ENCODE data around the gene NOC4L. TPM values are rescaled to one million over a fixed set of nuclear protein-coding genes. Genes with fewer than 3 reads are reported as not detected.
A peak's percentile ranks its signal among the peaks of the same experiment; 100 is the strongest.

Gene NOC4L
- total RNA-seq, 1 experiment from 2014 or later, result 36.5 TPM

GRCh38 chr12:132190012-132190755 lies 45.9 kb downstream of the NOC4L start:
- DNase-seq, result peak; percentile 73
- Mint-ChIP-seq H3K4me1 (peaks cover 9 to 11% of the 10 kb centered on the region in 2 experiments), H3K36me3 (ENCODE audit: insufficient read depth in 1 of 3, low read depth in 3 of 3) (peaks cover 4 to 12% (median 9%) of the 10 kb centered on the region in 3 experiments; a peak in 5 of 7 replicates), H3K27me3 (ENCODE audit: low read depth) (peaks cover 96% of the 10 kb centered on the region), H3K27ac (no peak overlapping the region), H3K9me3 (peaks cover 14 to 23% of the 10 kb centered on the region in 2 experiments), H3K4me3 (peak overlapping the region; percentile 68 to 79)
- Histone ChIP-seq H2AK5ac (ENCODE audit: insufficient read length, low read length) (no peak overlapping the region), H2BK20ac (ENCODE audit: low read depth, low read length, poor library complexity, severe bottlenecking) (no peak overlapping the region), H3K18ac (ENCODE audit: insufficient read length, low read depth, low read length) (no peak overlapping the region), H3K4me1 (ENCODE audit: insufficient read depth, low read length) (no peaks in the 10 kb centered on the region), H3K27ac (ENCODE audit: insufficient read length, low read depth, low read length) (no peak overlapping the region), H2BK5ac (ENCODE audit: insufficient read length, low read length) (no peak overlapping the region), H3K4ac (ENCODE audit: low read depth, low read length) (no peak overlapping the region), H3K27me3 (ENCODE audit: insufficient read depth, low read length) (peaks cover 6% of the 10 kb centered on the region; the same call in 1 of the 2 replicates), H3K23ac (ENCODE audit: insufficient read length, low read depth, low read length) (no peak overlapping the region), H4K20me1 (ENCODE audit: control insufficient read depth, insufficient read depth, insufficient read length) (no peaks in the 10 kb centered on the region), H2BK15ac (ENCODE audit: low read depth, low read length) (no peak overlapping the region), H2BK12ac (ENCODE audit: insufficient read length, low read depth, low read length) (no peak overlapping the region), H4K91ac (ENCODE audit: insufficient read length, low read depth, low read length) (no peak overlapping the region), H3K23me2 (ENCODE audit: insufficient read length, low read depth, low read length, poor library complexity, severe bottlenecking) (peaks cover 11% of the 10 kb centered on the region), H3K9me3 (ENCODE audit: control insufficient read depth, low read depth, low read length) (peaks cover 8% of the 10 kb centered on the region), H3K9ac (ENCODE audit: extremely low read depth, insufficient read length, low read length) (no peak overlapping the region), H3K79me2 (ENCODE audit: insufficient read depth, low read length) (no peaks in the 10 kb centered on the region), H3K4me2 (ENCODE audit: insufficient read depth, insufficient read length, low read length) (peak overlapping the region; percentile 84), H2BK120ac (ENCODE audit: low read depth, low read length, poor library complexity, severe bottlenecking) (no peak overlapping the region), H3K56ac (ENCODE audit: insufficient read length, low read depth, low read length) (no peak overlapping the region), H3T11ph (ENCODE audit: low read length) (no peak overlapping the region), H3K14ac (ENCODE audit: insufficient read depth, low read length) (no peak overlapping the region), H3K79me1 (ENCODE audit: insufficient read depth, low read depth, low read length, poor library complexity, severe bottlenecking) (no peaks in the 10 kb centered on the region), H4K5ac (ENCODE audit: insufficient read length, low read depth, low read length) (no peak overlapping the region), H4K8ac (replicated peaks; ENCODE audit: insufficient read length, low read depth, low read length) (no peak overlapping the region), H2AFZ (ENCODE audit: low read length) (no peak overlapping the region)
- WGBS (ENCODE audit: extremely low coverage, insufficient read length, low lambda C conversion rate), result no CpG with 5 or more reads among the region's 59 CpGs
- no peak for TF ChIP-seq CTCF (conservative IDR thresholded peaks at IDR 0.05)
